GM18907 (cell line): ENCODE results near the gene EPHA10.
"Not testable (repeated sequence)": the region's sequence is repeated elsewhere in the genome, so short reads cannot be mapped to it uniquely, and the experiment has no call there.

Experiments used
- ATAC-seq: cut with Tn5 transposase; IDR thresholded peaks from one replicate; pipeline ENCODE4 v1.9.1; 2021; ENCODE audit warnings: mild to moderate bottlenecking, moderate library complexity; ENCODE audit not compliant: unreplicated experiment

EPHA10 gene

DNA sequence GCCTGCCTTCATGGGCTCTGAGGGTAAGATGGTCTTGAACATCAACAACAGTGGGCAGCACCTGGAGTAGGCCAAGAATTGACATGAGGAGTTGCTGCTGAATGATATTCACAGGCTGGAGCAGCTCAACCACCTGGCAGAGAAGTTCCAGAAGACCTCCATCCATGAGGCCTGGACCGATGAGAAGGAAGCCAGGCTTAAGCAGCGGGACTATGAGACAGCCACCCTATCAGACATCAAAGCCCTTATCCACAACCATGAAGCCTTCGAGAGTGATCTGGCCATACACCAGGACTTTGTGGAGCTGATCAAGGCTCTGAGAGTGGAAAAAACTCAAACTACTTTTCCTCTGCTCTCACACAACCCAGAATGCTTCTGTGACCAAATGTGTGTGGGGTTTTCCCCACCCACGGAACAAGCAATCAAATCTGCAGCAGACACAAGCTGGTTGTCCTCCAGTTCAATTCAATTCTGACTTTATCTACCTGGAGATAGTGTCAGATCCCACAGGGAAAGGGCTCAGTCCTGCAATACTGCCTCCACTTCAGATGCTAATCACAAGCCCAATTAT is 12.1 kb upstream of the EPHA10 start:
- no peak for ATAC-seq

DNA sequence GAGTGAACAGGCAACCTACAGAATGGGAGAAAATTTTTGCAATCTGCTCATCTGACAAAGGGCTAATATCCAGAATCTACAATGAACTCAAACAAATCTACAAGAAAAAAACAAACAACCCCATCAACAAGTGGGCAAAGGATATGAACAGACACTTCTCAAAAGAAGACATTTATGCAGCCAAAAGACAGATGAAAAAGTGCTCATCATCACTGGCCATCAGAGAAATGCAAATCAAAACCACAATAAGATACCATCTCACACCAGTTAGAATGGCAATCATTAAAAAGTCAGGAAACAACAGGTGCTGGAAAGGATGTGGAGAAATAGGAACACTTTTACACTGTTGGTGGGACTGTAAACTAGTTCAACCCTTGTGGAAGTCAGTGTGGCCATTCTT is 6.5 kb upstream of the EPHA10 start:
- ATAC-seq = not testable (repeated sequence)

DNA sequence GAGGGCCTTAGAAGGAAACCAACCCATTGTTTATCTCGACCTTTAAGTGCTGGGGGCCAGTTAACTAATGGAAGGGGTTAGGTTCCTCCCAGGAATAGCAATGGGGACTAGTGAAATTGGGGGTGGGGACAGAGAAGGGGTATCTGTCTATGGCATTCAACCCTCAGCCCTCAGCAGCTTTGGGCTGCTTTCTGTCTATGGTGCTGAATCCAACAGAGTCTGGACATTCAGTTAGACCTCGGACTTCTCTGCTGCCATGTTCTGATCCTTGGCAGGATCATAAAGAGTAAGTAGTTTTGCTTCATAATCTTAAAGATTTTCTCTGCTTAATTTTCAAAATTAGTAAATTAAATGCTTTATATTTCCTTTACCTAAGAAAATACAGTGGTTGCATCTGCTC is 2.6 kb upstream of the EPHA10 start:
- ATAC-seq = no peak

DNA sequence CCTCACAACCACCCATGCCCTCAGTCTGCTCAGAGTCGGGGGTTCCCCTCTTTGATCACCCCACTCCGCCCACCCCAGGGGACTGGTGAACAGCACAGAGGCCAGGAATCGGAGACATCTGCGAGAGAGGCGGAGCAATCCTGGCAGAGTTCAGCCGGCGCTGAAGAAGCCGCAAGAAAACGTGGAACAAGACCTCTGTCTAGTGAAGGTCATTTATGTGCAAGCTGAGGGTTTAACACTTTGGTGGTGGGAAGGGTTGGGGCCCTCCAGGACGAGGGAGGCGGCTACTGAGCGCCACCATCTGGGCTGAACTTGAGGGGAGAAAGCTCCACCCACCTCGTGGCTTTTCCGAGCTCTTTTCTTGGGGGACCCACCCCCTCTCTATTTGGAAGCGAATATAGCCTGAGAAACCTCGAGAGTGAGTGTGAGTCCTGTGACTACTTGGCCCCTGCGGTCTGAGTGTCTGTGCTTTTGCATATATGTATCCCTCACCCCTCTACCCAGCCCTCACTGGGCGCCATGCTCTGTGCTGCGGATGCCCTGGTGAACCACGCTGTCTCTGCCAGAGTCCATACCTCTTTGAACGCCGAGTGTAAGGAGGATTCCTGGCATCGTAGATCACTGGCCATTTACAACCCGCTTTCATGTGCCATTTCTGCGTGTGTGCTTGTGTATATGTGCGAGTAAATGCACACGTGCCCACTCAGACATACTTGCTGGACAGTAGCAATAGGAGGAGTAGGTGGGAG is 1.2 kb upstream of the EPHA10 start:
- ATAC-seq = no peak

DNA sequence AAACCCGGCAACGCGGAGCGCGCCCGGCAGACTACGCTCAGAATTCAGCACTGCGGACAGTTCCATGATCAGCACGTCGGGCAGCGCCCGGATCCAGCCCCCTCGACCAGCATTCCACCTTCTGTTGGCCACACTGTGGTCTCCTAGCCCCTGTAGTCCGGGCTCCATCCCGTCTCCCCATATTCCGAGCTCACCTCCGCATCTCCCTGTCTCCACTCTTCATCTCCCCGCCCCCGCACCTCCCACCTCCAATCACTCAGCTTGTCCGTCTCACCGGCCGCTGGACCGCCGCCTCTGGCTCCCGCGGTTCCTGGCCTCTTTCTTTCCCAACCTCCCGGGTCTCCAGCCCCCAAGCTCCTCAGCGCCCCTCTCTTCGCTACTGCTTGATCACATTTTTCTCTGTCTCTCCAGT is 500 bp downstream of the EPHA10 start:
- no peak for ATAC-seq

DNA sequence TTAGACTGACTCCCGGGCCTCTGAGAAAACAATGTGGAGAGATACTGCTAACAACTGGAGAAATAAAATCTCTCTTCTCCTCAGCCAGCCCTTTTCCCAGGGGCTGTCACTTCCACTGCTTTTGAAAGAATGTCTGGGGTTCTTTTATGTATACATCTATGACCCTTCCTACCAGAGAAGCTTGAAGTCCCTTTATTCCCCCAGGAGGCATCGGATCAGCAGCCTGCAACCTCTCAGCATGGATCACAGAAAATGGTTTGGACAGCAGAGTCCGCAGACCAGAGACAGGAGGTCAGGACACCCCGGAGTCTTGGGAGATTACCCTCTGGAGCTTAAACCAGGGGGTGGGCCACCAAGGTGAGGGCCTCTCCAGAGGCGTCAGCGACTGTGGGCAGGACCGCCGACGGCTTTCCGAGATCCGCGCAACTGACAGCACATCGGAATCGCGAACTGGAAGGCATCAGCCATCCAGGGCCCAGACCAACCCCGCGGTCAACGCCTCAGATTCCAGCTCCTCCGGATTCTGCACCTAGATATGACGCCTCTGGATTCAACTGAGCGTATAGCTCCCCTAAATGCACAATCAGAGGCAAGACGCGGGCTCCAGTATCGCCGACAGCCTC is 1.0 kb downstream of the EPHA10 start:
- ATAC-seq = no peak

DNA sequence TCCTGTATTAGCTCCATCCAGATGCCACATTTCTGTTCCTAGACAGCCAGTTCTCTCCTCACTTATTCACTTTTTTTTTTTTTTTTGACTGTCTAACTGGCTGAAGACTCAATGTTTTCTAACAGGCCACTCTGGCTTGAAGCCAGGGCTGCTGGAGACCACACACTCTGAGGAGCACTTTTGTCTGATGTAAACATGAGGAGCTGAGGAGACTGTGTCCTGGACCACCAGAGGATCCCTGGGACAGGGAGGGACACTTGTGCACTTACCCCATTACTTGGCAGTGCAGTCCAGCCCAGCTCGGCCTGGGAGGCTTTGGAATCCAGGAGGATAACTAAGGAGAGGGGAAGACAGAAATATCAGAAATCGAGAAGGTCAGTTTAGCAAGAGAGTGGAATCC is 2.4 kb downstream of the EPHA10 start:
- no peak for ATAC-seq

DNA sequence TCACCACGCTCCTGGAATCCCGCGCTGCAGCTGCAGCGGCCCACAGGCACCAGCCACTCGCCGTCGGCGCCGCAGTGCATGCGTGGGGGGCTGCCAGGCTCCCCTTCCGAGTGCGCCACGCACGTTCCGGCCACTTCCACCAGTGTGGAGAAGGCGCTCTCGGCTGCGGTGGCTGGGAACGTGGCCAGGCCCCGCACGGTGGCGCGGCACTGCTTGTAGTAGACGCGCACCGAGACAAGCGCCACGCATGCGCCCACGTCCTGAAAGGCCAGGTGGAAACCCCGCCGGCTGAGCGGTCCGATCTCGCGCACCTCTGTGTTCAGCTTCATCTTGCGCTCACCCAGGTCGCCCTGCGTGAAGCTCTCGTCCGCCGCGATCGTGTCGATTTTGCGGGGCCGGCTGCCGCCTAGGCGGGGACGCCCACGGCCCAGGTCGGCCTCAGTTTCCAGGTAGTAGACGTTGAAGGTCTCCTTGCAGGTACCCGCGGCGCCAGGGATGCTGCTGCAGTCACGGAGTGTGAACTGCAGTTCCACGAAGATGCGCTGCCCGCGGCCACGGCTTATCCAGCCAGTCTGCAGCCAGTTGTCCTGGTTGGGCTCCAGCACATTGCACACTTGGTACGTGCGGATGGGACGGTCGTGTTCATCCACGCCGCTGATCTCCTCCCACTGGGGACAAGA is 3.4 kb downstream of the EPHA10 start:
- no peak for ATAC-seq

DNA sequence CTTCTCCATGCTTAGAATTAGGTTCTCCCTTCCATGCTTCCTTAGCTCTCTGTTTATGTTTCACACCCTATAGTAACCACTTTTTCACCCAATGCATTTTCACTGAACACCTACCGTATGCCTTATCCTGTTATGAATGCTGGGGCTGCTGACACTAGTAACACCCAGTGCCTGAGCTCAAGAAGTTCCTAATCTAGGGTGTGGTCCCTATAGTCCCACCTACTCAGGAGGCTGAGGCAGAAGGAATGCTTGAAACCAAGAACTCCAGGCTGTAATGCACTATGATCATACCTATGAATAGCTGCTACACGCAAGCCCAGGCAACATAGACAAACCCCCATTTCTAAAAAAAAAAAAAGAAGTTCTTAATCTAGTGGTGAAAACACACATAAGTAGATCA is 5.5 kb downstream of the EPHA10 start:
- no peak for ATAC-seq

DNA sequence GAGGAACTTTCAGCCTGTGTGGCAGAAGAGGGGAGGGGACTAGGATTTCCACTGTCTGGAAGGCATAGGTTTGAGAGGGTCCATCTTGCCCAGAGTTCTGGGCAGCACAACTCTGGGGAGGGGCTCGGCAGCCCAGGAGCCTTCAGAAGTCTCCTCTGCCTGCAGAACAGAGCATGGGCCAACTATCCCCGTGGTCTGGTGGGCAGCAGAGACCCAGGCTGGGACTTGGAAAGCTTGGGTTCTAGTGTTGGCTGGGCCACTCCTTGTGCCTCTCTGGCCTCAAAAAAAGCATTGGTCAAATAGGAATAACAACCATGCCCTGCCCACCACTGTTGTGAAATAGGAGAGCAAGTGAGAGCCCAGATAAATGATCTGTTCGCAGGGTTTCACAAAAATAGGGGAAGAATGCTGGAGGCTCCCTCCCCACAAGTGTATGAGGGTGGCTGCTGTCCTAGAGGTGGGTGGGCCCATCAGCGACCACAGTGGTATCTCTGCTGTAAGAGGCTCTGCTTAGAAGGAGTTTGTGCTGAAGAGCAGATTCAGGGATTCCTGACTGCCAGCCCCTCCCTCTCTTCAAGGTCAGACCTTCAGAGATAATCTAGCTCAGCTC is 8.9 kb downstream of the EPHA10 start:
- ATAC-seq = no peak

DNA sequence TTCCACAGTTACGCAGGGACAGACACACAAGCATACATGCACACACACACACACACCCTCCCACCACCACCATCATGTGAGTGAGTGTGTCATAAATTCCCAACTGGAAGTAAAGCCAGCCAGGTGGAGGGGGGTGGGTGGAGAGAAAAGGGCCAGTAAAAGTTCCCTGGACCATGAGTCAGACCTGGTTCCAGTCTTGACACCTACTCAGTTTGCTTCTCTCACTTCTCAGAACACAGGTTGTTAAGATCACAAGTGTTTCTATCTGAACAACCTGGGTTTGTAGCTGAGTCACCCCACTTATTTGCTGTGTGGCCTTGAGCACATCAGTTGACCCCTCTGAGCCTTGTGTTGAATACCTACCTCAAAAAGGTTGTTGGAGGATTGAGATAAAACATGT is 9.6 kb downstream of the EPHA10 start:
- no peak for ATAC-seq

DNA sequence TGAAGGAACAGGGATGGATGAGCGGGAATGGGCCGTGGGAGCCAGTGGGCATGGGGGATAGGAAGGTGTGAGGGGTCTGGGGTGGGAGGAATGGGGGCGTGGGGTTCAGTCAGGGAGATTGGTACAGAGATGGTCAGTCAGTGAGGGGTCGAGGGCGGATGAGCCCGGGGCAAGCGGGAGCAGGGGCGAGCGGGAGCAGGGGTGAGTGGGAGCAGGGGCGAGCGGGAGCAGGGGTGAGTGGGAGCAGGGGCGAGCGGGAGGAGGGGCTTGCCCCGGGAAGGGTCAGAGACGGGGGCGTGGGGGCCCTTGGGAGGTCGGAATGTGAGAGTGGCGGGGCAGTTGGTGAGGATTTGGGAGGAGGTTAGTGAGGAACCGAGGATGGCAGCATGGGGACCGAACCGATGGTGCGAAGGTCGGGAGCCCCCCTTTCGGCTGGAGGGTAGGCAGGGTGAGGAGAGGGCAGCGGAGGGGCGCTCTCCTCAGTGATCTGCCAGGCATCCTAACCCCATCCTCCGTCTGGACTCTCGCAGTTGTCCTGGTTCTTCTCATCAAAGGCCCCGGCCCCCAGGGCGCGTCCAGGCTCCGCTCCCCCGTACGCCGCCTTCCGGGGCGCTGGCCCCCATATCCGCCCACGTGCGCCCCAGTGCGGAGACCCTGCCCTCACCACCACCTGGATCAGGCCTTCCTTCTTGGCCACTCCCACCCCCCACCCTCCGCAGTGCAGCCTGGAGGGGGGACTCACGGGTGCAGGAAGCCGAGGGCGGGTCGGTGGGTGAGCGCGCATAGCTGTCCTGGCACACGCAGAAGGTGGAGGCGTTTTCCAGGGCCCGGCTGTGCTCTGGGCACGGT is 11.2 kb downstream of the EPHA10 start:
- ATAC-seq = no peak

DNA sequence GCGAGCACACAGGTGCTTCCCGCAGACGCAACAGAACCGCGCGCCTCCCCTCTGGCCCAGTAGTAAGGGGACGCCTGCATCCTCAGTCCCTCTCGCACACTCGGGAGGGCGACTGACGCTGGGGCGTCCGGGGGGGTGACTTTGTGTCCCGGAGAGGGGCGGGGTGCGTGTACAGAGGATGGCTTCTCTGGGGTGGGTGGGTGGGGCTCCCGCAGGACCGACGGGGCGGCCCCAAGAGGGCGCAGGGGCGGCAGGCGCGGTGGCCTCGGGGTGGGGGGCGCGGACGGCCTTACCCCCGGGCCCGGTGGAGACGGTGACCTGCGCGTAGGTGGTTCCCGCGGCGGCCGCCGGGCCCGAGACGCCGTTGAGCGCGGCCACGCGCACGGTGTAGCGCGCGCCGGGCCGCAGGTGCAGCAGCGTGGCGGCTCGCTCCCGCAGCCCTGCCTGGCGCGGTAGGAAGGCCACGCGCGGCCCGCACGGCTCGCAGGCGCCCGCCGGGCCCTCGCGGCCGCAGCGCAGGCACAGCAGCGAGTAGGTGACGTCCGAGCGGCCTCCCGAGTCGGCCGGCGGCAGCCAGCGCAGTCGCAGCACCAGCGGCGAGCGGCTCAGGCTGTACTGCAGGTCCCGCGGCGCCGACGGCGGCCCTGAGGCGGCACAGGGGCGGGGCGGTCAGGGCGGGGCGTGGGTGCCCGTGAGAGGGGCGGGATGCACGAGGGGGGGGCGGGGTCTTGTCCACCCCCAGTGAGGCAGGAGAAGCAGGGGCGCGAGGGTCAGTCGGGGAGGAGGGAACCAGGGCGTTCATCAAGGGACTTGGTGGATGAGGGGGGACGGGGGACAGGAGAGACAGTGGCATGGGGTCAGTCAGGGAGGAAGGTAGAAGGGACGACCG is 12.1 kb downstream of the EPHA10 start:
- ATAC-seq = no peak

DNA sequence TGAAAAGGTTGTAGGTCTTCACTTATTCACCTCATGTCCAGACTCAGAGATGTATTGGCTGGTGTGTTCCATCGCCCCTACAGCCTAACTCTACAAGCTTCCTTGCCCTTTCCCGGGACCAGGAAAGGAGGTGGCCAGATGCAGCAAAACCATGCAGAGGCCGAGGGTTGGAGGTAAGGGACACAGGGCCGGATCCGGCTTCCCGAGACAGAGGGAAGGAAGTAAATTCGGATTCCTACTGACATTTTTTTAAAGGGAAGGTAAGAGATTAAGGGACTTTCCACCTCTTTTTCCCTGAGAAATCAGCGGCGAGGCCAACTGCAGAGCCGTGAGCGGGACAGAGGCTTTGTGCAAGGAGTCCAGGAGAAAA is 12.7 kb downstream of the EPHA10 start:
- no peak for ATAC-seq

DNA sequence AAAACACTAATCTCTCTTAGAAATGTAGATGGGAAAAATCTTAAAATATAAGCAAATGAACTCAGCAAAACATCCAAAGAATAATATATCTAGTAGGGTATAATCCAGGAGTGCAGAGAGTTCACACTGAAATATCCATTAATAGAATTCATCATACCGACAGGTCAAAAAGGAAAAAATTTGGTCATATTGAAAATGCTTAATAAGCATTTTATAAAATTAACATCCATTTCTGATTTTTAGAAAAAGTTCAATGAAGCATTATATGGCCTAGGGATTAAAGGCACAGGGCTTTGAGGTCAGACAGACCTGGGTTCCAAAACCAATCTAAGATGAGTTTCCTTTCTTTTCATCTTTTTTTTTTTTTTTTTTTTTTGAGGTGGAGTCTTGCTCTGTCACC is 16.4 kb downstream of the EPHA10 start:
- ATAC-seq = no peak

DNA sequence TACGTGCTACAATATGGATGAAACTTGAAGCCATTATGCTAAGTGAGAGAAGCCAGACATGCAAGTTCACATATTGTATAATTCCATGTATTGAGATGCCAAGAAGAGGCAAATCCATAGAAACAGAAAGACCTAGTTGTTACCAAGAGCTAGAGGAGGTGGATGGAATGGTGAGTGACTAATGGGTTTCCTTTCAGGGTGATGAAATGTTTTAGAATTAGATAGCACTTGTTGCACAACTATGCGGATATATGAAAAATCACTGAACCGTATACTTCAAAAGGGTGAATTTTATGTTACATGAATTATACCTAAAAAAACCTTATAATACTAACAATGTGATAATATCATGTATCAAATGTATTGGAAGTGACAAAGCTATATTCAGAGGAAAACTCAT is 18.1 kb downstream of the EPHA10 start:
- ATAC-seq = no peak

DNA sequence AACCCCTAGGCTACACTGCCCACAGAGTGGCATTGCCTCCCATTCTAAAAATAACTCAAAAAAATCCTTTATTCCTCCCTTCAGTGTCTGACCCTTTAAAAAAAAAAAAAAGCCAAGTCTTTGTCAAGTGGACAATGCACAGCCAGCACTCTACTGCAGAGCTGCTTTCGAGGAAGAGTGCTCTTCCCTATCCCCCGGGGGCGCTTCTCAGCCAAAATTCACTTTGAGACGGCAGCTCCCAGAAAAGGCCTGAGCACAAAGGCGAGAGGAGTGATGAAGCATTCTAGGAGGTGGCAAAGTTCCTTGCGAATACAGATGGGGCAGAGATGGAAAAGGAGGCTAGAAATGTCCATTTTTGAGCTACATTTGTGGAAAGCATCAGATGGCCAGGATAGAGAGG is 23.3 kb downstream of the EPHA10 start:
- ATAC-seq = no peak

DNA sequence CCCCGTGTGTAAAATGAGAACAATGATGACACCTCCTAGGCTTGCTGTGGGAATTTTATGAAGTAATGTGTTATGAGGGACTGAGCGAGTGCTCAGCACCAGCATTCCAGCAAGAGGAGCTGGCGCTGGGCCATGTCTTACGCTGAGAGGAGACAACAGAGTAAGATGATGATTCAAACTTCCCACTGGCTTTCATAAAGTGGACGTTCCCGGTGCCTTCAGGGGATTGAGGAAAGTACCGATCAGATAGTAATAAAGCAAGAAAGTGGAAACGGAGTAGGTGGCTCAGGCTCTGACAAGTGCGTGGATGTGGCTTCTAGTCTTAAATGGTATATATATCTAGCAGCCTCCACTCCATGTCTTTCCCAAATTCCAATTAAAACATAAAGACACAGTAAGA is 23.8 kb downstream of the EPHA10 start:
- no peak for ATAC-seq

DNA sequence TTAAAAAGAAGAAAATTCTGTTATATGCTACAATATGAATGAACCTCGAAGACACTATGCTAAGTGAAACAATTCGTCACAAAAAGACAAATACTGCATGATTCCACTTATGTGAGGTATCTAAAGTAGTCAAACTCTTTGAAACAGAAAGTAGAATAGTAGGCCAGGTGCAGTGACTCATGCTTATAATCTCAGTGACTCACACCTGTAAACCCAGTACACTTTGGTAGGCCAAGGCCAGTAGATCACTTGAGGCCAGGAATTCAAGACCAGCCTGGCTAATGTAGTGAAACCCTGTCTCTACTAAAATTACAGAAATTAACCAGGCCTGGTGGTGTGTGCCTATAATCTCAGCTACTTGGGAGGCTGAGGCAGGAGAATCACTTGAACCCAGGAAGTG is 25.7 kb downstream of the EPHA10 start:
- no peak for ATAC-seq

DNA sequence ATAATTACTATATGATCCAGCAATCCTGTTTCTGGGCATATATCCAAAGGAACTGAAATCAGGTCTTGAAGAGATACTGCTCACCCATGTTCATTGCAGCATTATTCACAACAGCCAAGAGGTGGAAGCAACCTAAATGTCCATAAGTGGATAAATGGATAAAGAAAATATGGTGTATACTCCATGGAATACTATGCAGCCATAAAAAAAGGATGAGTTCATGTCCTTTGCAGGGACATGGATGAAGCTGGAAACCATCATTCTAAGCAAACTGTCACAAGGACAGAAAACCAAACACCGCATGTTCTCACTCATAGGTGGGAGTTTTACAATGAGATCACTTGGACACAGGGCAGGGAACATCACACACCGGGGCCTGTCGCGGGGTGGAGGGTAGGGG is 26.3 kb downstream of the EPHA10 start:
- not testable (repeated sequence) for ATAC-seq
